Measurements from ENCODE around the gene RNGTT. TPM values are rescaled to one million over a fixed set of nuclear protein-coding genes. Genes with fewer than 3 reads are reported as not detected.
"Not testable (repeated sequence)": the region's sequence is repeated elsewhere in the genome, so short reads cannot be mapped to it uniquely, and the experiment has no call there.

The RNGTT gene
- total RNA-seq, 1 donor from 2014 or later = 18.2 TPM

GRCh38 chr6:88725111-88725975 is 238.1 kb downstream of the RNGTT start:
- Histone ChIP-seq H3K27me3 (no peaks in the 10 kb centered on the region), H3K36me3 (no peaks in the 10 kb centered on the region), H3K9me3 (no peaks in the 10 kb centered on the region), H3K27ac (no peak overlapping the region), H3K4me1 (no peaks in the 10 kb centered on the region), H3K4me3 (no peak overlapping the region)
- no peak for DNase-seq (ENCODE audit: extremely low spot score in 2 of 2)
- no peak for TF ChIP-seq POLR2A (IDR thresholded peaks at IDR 0.05)
- no peak for TF ChIP-seq CTCF (IDR thresholded peaks at IDR 0.05)
- no peak for TF ChIP-seq POLR2AphosphoS5 (IDR thresholded peaks at IDR 0.05; ENCODE audit: insufficient read depth in 1 of 2, low read depth in 1 of 2)
- intact Hi-C loops (cut with DNase I) = no loop called here

GRCh38 chr6:88722686-88723085 is 240.7 kb downstream of the RNGTT start:
- H3K9me3 ChIP-seq = no peaks in the 10 kb centered on the region
- H3K27me3 ChIP-seq = no peaks in the 10 kb centered on the region
- intact Hi-C loops (cut with DNase I) = no loop called here
- no peaks in the 10 kb centered on the region for H3K4me1 ChIP-seq
- H3K27ac ChIP-seq = no peak overlapping the region
- no peak for TF ChIP-seq POLR2AphosphoS5 (IDR thresholded peaks at IDR 0.05; ENCODE audit: insufficient read depth in 1 of 2, low read depth in 1 of 2)
- no peak for TF ChIP-seq POLR2A (IDR thresholded peaks at IDR 0.05)
- TF ChIP-seq CTCF (IDR thresholded peaks at IDR 0.05) = no peak
- no peak overlapping the region for H3K4me3 ChIP-seq
- DNase-seq (ENCODE audit: extremely low spot score in 2 of 2) = no peak
- no peaks in the 10 kb centered on the region for H3K36me3 ChIP-seq

GRCh38 chr6:88716399-88716798 is 247.0 kb downstream of the RNGTT start:
- intact Hi-C loops (cut with DNase I); H3K4me3 ChIP-seq; H3K27ac ChIP-seq; H3K9me3 ChIP-seq; H3K27me3 ChIP-seq; H3K4me1 ChIP-seq; H3K36me3 ChIP-seq; DNase-seq (ENCODE audit: extremely low spot score in 2 of 2): not testable (repeated sequence)

- intact Hi-C loops (cut with DNase I) = no loop called here
- TF ChIP-seq CTCF (IDR thresholded peaks at IDR 0.05) (no peak), POLR2AphosphoS5 (IDR thresholded peaks at IDR 0.05; ENCODE audit: insufficient read depth in 1 of 2, low read depth in 1 of 2) (no peak), POLR2A (IDR thresholded peaks at IDR 0.05) (no peak)
Observed at GRCh38 chr6:88712243-88712936, 251.0 kb downstream of the RNGTT start.

GRCh38 chr6:88709819-88710246 is 253.6 kb downstream of the RNGTT start:
- TF ChIP-seq POLR2A (IDR thresholded peaks at IDR 0.05) (no peak), POLR2AphosphoS5 (IDR thresholded peaks at IDR 0.05; ENCODE audit: insufficient read depth in 1 of 2, low read depth in 1 of 2) (no peak), CTCF (IDR thresholded peaks at IDR 0.05) (no peak)
- intact Hi-C loops (cut with DNase I) = no loop called here
- Histone ChIP-seq H3K4me1 (no peaks in the 10 kb centered on the region), H3K36me3 (no peaks in the 10 kb centered on the region), H3K27me3 (no peaks in the 10 kb centered on the region), H3K9me3 (no peaks in the 10 kb centered on the region), H3K27ac (no peak overlapping the region), H3K4me3 (no peak overlapping the region)
- no peak for DNase-seq (ENCODE audit: extremely low spot score in 2 of 2)

More at GRCh38 chr6:88712243-88712936, 251.0 kb downstream of the RNGTT start:
- no peaks in the 10 kb centered on the region for H3K4me1 ChIP-seq
- H3K36me3 ChIP-seq = no peaks in the 10 kb centered on the region
- no peaks in the 10 kb centered on the region for H3K27me3 ChIP-seq
- no peak overlapping the region for H3K27ac ChIP-seq
- no peak for DNase-seq (ENCODE audit: extremely low spot score in 2 of 2)
- no peak overlapping the region for H3K4me3 ChIP-seq
- H3K9me3 ChIP-seq = no peaks in the 10 kb centered on the region

Measured in vagina (tissue), 2 donors.